ENCODE data around the gene NHERF2.

DNA sequence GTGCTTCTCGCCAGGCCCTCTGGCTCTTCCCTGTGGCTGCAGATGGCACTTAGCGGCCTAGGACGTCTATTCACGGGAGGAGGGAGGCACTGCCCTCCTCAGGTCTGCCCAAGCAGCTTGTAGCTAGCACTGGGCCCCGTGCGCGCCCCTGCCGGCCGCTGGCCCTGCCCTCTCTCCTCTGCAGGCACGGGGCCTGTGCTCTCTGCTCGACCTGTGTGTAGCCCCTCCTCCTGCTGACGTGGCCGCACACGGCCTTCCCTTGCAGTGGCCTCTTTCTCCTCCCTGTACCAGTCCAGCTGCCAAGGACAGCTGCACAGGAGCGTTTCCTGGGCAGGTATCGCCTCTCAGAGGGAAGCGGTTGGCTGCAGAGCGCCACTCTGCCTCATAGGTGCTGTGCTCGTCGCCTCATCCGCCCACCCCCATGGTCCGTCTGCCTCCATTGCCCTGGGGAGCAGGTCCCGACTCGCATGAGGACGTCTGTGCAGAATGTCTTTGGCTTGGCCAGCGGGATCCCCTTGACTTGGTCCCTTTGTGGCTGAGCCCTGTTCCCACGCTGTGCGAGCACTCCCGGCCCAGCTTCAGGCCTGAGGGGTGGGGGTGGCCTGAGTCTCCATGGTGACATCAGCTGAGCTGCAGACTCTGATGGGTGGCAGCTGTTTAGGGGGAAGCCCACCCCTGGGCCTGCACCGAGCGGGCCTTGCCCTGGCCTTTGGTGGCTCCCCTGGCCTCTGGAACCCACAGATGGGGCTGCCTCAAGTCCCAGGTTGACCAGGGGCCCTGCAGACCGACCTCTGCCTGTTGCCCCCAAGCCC is 55.7 kb downstream of the NHERF2 start:
- TF ChIP-seq, protein P1, sequence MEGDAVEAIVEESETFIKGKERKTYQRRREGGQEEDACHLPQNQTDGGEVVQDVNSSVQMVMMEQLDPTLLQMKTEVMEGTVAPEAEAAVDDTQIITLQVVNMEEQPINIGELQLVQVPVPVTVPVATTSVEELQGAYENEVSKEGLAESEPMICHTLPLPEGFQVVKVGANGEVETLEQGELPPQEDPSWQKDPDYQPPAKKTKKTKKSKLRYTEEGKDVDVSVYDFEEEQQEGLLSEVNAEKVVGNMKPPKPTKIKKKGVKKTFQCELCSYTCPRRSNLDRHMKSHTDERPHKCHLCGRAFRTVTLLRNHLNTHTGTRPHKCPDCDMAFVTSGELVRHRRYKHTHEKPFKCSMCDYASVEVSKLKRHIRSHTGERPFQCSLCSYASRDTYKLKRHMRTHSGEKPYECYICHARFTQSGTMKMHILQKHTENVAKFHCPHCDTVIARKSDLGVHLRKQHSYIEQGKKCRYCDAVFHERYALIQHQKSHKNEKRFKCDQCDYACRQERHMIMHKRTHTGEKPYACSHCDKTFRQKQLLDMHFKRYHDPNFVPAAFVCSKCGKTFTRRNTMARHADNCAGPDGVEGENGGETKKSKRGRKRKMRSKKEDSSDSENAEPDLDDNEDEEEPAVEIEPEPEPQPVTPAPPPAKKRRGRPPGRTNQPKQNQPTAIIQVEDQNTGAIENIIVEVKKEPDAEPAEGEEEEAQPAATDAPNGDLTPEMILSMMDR (conservative IDR thresholded peaks at IDR 0.05; ENCODE audit: low read length), result no peak
- TF ChIP-seq EZH2phosphoT487 (IDR thresholded peaks at IDR 0.05; ENCODE audit: borderline replicate concordance), result no peak

Measured in Loucy (cell line).